HG03460 (cell line): ENCODE results near the gene GALR2.
"Not testable (repeated sequence)": the region's sequence is repeated elsewhere in the genome, so short reads cannot be mapped to it uniquely, and the experiment has no call there.

ENCODE experiments used
- ATAC-seq: cut with Tn5 transposase; IDR thresholded peaks from one replicate; pipeline ENCODE4 v1.9.1; 2021; ENCODE audit not compliant: unreplicated experiment

Gene GALR2, protein sequence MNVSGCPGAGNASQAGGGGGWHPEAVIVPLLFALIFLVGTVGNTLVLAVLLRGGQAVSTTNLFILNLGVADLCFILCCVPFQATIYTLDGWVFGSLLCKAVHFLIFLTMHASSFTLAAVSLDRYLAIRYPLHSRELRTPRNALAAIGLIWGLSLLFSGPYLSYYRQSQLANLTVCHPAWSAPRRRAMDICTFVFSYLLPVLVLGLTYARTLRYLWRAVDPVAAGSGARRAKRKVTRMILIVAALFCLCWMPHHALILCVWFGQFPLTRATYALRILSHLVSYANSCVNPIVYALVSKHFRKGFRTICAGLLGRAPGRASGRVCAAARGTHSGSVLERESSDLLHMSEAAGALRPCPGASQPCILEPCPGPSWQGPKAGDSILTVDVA

DNA sequence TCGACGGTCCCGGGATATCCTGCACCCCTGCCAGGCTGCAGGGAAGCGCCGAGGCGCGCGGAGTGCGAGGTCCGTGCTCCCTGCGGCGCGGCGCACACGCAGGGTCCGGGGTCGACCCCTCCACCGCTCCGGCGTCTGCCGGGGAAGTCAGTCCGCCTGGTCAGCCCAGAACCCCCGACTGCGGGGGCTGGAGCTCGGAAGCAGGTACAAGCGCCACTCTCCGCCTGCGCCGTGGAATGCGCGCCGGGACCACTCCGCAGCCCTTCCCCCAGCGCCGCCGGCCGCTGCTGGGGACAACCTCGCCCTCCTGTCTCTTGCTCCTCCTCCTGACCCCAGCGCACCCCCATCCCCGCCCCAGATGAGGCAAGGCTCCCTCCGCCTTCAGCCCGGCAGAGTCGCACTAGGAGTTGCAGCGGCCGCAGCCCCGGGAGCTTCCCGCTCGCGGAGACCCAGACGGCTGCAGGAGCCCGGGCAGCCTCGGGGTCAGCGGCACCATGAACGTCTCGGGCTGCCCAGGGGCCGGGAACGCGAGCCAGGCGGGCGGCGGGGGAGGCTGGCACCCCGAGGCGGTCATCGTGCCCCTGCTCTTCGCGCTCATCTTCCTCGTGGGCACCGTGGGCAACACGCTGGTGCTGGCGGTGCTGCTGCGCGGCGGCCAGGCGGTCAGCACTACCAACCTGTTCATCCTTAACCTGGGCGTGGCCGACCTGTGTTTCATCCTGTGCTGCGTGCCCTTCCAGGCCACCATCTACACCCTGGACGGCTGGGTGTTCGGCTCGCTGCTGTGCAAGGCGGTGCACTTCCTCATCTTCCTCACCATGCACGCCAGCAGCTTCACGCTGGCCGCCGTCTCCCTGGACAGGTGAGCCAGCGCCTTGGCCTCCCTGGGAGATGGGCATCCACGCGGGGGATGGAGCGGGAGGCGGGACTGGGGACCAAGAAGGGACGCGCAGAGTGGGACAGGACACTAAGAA is at the start of gene GALR2:
Gene GALR2 (plus strand): TSS at position 392 of the 974 bp plus-strand sequence. CDS start 103 bp downstream, at position 495.
- no peak for ATAC-seq

DNA sequence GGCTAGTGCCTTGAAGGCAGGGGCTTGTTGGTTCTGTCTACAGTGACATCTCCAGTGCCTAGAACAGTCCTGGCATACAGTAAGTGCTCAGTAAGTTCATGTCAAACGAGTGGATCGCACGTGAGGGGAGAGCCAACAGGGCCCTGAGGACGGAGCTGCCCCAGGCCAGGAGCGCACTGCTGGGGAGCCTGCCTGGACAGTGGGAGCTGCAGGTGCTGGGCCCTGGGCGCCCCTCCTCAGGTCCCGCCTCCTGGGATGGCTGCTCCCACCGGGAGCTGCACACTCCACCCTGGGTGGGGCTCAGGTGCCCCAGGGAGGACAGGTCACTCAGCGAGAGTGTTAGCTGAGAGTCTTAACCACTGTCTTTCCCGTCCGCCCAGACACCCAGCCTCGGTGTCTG is 49.3 kb upstream of the GALR2 start:
- ATAC-seq = no peak

DNA sequence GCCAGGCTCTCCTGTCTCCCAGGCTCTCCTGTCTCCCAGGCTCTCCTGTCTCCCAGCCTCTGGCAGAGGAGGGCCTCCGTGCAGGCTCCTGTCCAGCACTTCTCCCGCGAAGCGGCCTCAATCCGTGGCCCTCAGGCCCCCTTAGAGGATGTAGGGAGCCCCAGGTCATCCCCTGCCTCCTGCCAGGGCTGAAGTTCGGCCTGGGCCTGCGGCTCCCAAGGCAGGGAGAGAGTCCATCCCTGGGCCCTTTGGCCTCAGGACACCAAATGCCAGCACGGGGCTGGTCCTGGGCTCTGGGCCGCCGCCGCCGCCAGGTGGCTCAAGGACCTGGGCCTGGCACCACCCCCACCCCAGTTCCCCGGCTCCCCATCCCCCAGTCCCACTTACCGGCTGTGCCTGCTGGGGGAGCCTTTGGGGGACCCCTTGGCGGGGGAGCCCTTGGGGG is 47.8 kb upstream of the GALR2 start:
- ATAC-seq = no peak

DNA sequence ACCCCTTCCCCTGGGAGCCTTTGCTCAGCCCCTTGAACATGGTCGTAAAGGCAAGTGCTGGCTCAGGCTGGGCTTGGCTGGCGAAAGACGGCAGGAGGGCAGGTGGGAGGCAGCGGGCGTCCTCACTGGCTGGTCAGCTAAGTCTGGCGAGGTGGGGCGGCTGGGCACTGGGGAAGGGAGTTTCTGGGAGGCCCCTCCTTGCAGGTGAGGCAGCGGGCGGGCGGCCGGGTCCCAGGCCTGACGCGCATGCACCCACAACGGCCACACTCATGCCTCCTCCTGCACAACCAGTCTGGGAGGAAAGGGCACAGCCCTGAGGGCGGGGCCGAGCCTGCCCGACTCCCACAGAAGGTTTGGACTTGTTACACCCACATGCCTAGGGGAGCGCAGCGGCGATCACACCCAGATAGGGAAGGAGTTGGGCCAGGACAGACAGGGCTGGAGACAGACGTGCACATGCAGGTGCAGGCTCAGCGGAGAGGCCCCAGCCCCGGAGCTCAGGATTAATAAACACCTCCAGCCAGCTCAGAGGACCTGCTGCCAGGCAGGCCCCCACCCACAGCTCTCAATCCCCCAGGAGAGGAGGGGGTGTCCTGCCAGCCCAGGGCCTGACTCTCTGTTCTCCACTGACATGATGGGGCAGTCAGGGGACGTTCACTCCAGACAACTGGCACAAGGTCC is 47.3 kb upstream of the GALR2 start, which contains the start of gene EVPL:
Gene EVPL (minus strand): TSS at position 148 of the 681 bp plus-strand sequence. CDS start 108 bp downstream, at position 40.
- no peak for ATAC-seq

DNA sequence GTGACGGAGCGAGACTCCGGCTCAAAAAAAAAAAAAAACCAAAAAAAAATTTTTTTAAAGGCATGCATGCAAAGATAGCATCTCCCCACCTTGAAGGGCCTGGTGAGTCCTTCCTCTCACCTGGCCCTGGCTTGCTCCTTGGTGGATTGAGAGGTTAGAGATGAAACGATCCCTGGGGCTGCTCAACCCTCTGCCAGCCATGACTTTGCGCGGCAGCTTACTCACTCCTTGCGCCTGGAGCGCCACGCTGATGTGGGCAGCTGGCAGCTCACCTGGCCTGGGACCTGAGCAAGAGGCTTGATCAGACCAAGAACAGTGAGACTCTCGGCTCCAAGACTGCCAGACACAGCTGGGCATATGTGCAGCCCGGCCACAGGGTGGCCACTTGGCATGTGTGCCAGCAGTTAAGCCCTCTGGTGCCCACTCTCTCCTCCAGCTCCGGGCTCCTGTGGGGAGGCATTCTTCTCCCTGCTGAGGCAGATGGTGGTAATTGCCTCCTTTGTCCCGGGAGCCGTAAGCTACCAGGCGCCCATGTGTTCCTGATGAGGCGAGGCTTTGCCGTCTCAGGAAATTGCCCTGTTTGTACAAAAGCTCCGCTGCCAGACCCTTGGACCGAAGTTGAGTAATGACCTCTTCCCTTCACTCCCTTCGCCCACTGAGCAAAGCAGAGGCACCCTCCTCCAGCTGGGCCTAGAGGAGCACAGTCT is 42.4 kb upstream of the GALR2 start:
- ATAC-seq = no peak

DNA sequence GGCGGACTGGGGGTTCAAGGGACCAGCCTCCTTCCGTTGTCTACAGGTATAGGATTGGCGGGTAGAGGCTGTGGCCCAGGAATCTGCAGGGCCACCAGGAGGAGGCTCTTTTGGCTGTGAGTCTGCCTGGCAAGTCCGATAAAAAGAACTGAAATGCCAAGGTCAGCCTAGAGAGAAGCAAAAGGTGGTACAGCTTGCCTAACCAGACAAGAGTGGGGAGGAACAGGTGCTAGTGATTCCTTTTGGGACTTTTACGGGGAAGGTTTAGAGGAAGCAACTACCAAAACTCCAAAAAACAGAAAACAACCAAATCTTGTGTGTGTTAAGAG is 41.8 kb upstream of the GALR2 start:
- ATAC-seq = no peak

DNA sequence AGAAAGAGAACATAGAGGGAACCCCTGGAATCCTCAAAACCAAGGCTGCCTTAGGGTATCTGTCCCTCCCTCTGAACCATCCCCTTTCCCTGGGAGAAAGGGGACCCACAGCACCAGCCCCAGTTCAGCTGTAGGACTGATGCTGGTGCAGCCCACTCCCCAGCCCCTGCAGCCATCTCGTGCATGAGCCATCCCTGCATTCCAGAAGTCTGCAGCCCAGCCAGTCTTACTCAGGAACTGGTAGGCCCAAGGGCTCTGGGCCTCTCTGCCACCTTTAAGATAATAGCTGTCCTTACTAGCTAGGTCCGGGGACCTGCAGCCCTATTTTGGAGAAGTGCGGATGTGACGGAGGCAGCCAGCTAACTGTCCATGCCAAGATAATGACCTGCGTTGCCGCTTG is 41.4 kb upstream of the GALR2 start:
- ATAC-seq = no peak

DNA sequence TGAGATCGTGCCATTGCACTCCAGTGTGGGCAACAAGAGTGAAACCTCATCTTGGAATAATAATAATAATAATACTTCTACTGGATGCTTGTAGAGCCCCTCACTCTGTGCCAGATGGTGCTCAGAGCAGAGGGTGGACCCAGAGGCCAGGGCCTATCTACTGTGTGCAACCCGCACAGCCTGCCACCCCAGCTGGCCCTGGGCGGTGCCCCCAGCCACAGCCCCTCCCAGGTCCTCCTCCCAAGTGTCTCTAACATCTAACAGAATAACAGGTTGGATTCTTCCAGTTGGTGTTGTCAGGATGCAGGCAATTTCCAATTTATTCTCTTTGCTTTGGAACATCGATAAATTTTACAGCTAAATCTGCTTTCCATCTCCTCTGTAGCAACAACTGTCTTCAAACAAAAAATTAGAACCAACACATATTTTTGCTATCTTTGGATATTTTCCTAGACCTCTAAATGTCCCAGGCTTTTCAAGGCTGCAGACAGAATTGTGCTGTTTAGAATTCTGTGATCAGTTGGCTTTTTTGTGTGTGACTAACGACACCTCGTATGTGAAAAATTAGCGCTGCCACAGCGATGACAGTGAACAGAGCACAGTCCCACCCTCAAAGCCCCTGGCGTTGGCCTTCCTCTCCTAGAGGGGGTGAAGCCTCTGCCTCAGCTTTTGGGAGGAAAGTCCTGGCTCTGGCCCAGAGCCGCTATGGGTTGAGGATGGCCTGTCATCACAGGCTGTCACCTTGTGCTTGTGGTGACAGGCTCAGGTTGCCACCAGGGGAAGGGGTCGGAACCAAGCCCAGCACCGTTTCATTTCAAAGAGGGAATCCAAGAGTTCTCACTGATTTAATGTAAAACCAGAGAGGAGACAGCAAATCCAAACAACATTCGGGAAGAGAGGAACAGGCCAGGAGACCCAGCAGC is 39.9 kb upstream of the GALR2 start:
- no peak for ATAC-seq

DNA sequence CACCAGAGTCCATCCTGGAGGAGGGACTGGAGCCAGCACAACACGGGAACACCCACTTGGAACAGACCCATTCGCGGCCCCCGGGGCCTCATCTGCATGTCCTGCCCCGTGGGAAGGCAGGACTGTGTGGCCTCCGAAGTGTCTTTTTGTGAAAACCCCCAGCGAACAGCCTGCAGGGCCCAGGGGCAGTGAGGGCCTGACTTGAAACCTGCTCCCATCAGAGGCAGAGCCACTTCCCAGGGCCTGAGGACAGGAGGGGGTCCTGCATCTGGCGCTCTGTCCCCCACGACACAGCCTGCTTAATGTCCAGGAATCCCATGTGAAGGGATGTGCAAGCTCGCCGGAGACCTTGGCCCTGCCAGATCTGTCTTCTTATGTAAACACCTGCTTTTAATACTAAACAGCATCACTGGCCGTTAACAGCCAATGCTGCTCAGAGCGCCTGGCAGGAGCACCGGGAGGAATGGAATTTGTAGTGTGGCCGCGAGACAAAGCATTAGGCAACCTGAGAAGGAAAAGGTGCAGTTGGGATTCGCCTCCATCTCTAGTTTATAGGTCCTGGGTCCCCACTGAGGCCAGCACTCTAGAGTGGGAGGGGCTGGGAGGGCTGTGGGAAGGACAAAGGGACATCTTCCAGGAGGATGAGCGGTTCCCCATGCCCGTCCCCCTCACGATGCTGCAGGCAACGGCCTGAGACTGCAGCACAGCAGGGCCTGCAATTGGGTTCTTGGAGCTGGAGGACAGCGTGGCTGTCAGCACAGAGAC is 37.9 kb upstream of the GALR2 start:
- ATAC-seq = no peak

DNA sequence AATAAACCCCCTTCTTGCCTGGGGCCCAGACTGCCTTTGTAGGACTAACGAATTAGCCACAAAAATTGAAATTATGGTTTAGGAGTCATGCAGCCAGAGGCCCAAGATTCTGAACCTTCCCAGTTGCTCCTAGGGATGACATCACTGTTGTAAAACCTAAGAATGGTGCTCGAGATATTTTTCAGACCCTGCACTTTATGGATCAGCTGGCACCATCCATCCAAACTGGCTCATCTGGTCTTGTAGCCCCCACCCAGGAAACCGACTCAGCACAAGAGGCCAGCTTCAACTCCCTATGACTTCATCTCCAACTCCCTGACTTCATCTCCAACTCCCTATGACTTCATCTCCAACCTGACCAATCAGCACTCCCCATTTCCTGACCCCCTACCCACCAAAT is 36.5 kb upstream of the GALR2 start:
- ATAC-seq = no peak

DNA sequence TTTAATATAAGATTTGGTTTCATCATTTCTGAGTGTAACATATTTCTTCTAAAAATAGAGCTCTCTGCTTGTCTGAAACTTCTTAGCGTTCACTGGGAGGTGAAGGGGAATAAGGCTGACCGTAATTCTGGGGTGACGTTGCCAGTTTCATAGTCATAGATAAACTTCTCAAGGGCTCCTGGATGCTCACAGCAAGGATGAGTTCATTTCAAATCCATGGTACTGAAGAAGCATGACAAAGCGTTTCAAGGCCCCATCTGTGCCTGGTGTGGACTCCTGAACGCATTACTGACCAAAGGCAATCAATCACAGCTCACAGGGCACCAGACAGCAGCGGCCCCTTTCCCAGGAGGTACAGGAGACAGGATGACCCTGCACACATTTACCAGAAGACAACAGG is 35.5 kb upstream of the GALR2 start:
- no peak for ATAC-seq

DNA sequence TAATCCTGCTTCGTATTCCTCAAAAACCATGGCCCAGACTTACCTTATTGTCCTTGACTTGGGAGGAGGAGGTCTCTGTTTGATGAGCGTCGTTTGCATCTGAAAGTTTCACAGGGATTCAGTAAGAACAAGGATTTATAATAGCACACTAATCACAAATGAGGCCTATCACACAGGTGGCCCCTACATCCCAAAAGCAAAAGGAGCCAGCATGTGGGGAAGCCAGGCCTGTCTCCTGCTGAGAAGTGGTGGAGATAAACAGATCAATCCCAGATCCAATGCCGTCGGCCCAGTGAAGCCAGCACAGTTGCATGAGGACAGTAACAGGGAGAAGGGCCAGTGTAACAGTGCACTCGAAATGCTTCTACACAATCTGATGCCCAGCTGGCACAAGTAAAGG is 34.2 kb upstream of the GALR2 start:
- ATAC-seq = no peak

DNA sequence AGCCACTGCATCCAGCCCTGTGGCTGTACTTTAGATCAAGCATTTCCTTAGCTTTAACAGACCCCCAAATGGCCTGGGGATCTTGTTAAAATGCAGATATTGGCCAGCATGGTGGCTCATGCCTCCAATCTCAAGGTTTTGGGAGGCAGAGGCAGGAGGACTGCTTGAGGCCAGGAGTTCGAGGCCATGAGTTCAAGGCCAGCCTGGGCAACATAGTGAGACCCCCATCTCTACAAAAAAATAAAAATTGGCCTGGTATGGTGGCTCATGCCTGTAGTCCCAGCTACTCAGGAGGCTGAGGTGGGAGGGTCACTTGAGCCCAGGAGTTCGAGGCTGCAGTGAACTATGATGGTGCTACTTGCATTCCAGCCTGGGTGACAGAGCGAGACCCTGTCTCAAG is 31.7 kb upstream of the GALR2 start:
- ATAC-seq = not testable (repeated sequence)

DNA sequence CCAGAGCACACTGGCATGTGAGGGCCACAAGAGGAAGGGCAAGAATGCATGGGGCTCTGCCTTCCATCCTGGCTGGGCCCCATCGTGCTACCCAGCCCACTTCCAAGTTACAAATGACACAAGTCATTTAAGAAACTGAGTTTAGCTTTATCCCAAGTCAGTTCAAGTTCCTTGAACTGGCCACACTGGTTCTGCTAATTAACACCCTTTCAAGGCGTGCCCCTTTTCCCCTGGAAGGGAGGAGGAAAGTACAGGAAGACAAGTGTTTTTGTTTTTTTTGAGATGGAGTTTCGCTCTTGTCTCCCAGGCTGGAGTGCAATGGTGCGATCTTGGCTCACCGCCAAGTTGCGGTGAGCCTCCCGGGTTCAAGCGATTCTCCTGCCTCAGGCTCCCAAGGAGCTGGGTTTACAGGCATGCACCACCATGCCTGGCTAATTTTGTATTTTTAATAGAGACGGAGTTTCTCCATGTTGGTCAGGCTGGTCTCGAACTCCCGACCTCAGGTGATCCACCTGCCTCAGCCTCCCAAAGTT is 30.0 kb upstream of the GALR2 start:
- ATAC-seq = not testable (repeated sequence)

DNA sequence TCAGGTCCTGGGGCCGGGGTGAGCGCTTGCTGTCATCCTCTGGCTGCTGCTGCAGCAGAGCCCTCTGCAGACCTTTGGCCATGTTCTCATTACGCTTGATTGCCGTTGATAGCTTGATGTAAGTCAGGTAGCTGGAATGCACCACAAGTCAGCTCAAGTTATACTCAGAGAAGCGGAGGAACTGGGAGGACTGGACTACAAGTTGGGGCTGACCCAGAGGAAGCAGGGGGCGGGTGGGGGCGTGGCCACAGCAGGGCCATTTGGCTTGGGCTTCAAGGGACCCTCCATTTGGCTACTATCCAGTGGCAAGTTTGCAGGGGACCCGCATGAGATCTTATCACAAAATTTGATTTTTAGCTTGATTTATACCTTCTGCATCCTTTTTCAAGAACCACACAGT is 28.5 kb upstream of the GALR2 start:
- ATAC-seq = no peak

DNA sequence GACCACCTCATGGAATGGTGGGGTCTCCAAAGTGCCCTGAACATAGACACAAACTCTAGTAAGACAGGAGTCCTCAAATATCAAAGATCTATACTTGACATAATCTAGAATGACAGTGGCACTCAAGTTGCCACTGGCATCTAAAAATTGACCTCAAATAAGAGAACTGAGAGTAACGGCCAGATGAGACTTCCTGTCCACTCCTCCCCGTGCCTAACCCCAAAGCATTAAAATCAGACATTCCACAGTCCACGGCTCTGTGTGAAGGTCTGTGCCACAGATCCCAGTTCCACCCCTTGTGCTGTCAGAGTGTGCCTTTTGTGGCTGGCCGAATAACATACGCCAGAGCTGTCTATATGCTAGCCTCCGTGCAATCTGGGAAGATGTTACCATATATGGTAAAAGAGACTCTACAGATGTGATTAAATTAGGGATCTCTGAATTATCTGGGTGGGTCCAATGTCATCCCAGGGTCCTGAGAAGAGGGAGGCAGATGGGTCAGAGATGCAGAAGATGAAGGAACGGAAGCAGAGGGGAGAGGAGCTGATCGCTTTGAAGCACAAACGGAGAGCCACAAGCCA is 26.5 kb upstream of the GALR2 start:
- no peak for ATAC-seq

DNA sequence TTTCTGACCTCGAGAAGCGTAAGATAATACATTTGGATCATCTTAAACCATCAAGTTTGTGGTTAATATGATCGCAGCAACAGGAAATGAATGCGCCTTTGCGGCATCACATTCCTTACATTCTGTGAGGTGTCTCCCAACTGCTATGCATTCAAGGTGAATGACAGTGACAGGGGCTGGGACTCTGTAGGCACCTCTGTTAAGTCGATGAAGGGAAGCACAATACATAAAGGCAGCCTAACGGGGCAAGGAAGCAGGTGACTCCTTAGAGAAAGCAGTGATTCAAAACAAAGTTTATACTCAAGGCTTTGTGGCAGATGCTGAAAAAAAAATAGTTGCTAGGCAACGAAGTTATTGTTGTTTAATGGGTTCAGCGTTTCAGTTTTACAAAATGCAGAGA is 25.9 kb upstream of the GALR2 start:
- no peak for ATAC-seq

DNA sequence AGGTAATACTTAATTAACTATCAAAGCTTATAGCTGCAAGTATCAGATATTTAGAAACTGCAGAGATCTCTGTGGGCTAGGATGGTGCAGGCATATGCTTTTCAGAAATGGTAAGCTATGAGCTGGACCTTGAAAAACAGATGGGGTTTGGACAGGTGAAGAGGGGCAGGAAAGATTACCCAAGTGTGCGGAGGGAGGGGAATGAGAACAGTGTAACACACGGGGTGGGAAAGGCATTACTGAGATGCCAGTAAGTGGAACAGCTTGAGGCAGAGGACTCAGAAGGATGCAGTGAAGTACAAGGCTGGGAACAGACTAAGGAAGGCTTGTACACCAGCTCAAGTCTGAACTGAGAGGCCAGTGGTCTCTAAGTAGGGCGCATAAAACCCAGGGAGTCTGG is 25.3 kb upstream of the GALR2 start:
- no peak for ATAC-seq
